Measurements from ENCODE around the gene PDP2. TPM values are rescaled to one million over a fixed set of nuclear protein-coding genes. Genes with fewer than 3 reads are reported as not detected.

Gene PDP2
- total and polyA plus RNA-seq, 11 donors, result 1.1 to 7.5 (median 3.5) TPM

DNA sequence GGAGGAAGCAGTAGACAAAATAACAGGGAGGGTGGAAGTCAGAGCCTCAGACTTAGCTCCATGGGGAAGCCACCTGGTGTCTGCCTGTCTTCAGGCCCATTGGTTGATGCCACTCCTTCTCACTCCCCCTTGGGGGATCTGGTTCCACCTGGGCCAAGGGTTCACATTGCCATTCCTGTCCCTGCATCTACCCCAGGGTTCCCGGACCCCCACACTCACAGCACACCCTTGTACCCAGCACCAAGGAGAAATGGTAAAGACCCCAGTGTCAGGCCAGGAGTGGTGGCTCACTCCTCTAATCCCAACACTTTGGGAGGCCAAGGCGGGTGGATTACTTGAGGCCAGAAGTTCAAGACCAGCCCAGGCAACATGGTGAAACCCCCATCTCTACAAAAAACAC is 37.1 kb upstream of the PDP2 start:
- WGBS, 4 donors, result 95 to 100% (median 98%) methylated on average over 2 of the region's 2 CpGs
- TF ChIP-seq CTCF (IDR thresholded peaks at IDR 0.05), result no peak
- TF ChIP-seq POLR2A (IDR thresholded peaks at IDR 0.05), result no peak
- Histone ChIP-seq H3K9me3 (peaks cover 0 to 9% (median 0%) of the 10 kb centered on the region in 12 donors), H3K4me3 (no peak overlapping the region), H3K4me1 (peaks cover 0 to 20% (median 12%) of the 10 kb centered on the region in 12 donors), H3K27ac (no peak overlapping the region), H3K36me3 (no peaks in the 10 kb centered on the region), H3K27me3 (peaks cover 5 to 43% (median 21%) of the 10 kb centered on the region in 9 donors)
- no peak for ATAC-seq
- intact Hi-C loops (cut with DNase I), result no loop called here
- no peak for DNase-seq

DNA sequence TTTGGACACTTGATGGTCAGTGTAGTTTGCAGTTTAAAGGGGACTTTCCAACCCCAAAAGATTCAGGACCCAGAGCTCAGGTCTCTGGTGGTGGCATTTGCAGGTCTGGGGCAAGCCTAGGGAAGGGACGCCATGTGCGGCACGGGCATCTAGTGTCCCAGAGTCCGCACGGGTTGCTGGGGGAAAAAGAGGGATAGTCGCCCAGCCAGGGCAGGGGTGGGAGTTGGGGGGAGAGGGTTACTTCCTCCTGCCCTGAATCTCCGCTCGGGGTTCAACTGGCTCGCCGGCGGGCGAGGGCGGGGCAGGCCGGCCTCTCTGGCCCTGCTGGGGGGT is 36.3 kb upstream of the PDP2 start:
- Histone ChIP-seq H3K4me1 (peaks cover 0 to 20% (median 12%) of the 10 kb centered on the region in 12 donors), H3K27ac (no peak overlapping the region), H3K36me3 (no peaks in the 10 kb centered on the region), H3K27me3 (peaks cover 5 to 43% (median 21%) of the 10 kb centered on the region in 9 donors), H3K9me3 (peaks cover 0 to under 1% (median 0%) of the 10 kb centered on the region in 12 donors), H3K4me3 (peak overlapping the region; percentile 32 to 56 (median 48))
- no peak for DNase-seq
- intact Hi-C loops (cut with DNase I), result no loop called here
- 18 to 25% (median 19%) methylated on average over 11 to 14 of the region's 14 CpGs; no CpG with 5 or more reads in 1 of the 4 donors for WGBS, 4 donors
- TF ChIP-seq CTCF (IDR thresholded peaks at IDR 0.05) (no peak), POLR2A (IDR thresholded peaks at IDR 0.05) (no peak)
- no peak for ATAC-seq

DNA sequence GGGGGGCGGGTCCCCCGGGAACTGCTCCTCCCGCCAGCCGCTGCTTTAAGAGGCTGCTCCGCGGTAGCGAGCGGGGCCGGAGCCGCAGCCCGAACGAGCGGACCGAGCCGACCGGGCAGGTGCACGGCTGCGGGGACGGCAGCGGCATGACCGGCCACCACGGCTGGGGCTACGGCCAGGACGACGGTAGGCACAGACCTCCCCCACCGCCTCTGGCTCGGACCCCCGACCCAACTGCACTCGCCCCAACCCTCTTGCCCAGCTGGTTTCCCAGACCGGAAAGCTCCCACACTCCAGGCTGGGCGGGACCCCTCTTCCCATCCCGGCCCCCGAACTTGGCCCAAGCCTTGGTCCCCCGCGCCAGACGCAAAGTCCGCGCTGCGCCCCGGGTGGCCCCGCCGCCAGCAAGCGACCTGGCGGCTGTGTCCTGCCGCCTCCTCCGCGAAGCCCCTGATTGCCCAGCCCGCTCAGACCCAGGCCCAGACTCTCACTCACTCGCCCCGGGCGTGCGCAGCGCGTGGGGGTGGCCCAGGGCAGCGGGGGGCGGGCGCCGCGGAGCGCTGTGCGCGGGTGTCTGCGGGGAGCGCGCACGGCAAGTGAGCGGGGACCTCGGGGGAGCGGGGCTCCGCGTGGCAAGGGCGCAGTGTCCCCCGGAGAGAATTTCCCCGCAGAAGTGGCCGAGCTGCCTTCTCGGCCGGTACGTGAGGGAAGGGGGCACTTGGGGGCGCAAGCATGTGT is 35.8 kb upstream of the PDP2 start, which contains the start of gene CA7:
TSS of gene CA7 (plus strand) at position 73 of the 738 bp plus-strand sequence. CDS start at position 147, 74 bp downstream.
- H3K27me3 ChIP-seq, result peaks cover 5 to 43% (median 21%) of the 10 kb centered on the region in 9 donors
- H3K36me3 ChIP-seq, result no peaks in the 10 kb centered on the region
- no peaks in the 10 kb centered on the region for H3K9me3 ChIP-seq
- no peak for DNase-seq
- WGBS, 4 donors, result 1 to 3% (median 2%) methylated on average over 18 to 79 of the region's 79 CpGs
- H3K4me1 ChIP-seq, result peaks cover 0 to 20% (median 12%) of the 10 kb centered on the region in 12 donors
- peak in 2 of 4 donors; percentile 27 to 33 for ATAC-seq
- peak within 1 kb of the TSS; percentile 32 to 56 (median 48) for H3K4me3 ChIP-seq
- no peak within 1 kb of the TSS for H3K27ac ChIP-seq
- intact Hi-C loops (cut with DNase I), result no loop called here
- TF ChIP-seq POLR2A (IDR thresholded peaks at IDR 0.05) (no peak), CTCF (IDR thresholded peaks at IDR 0.05) (no peak)

GRCh38 chr16:66845080-66845410 is 35.3 kb upstream of the PDP2 start:
- Histone ChIP-seq H3K9me3 (no peaks in the 10 kb centered on the region), H3K27me3 (peaks cover 5 to 44% (median 21%) of the 10 kb centered on the region in 9 donors), H3K4me3 (peak overlapping the region; percentile 32 to 56 (median 48)), H3K36me3 (no peaks in the 10 kb centered on the region), H3K4me1 (peaks cover 0 to 20% (median 12%) of the 10 kb centered on the region in 12 donors), H3K27ac (no peak overlapping the region)
- ATAC-seq (no peak), DNase-seq (no peak)
- intact Hi-C loops (cut with DNase I), result no loop called here
- no peak for TF ChIP-seq CTCF (IDR thresholded peaks at IDR 0.05)
- no peak for TF ChIP-seq POLR2A (IDR thresholded peaks at IDR 0.05)
- WGBS, 4 donors, result 11 to 17% (median 15%) methylated on average over 10 of the region's 10 CpGs
